HepG2 (cell line): ENCODE results near the gene ANAPC2. TPM values are rescaled to one million over a fixed set of nuclear protein-coding genes. Genes with fewer than 3 reads are reported as not detected.

Source experiments
- AHR ChIP-seq: IDR thresholded peaks from 2 replicates; pipeline ENCODE4 v1.6.1; 2018; ENCODE audit warnings: missing genetic modification reagents, missing compliant biosample characterization
- CBX2 ChIP-seq, 2 experiments: fragments of 200-600 bp in 1 of 2; sonication (generic); formaldehyde crosslinking in 1 of 2; IDR thresholded peaks; 2 replicates each; pipeline versions ENCODE4 v1.7.0 to v1.8.1; 2018 to 2022; ENCODE audit warnings: low read depth in 2 of 2, low read length in 1 of 2, mild to moderate bottlenecking in 1 of 2, missing genetic modification reagents in 1 of 2
- ELF4 ChIP-seq: sonication (generic); formaldehyde crosslinking; IDR thresholded peaks from 2 replicates; pipeline ENCODE4 v1.5.0; 2020; ENCODE audit warnings: missing genetic modification reagents, mild to moderate bottlenecking, moderate library complexity, borderline replicate concordance
- GATA4 ChIP-seq: sonication (generic); IDR thresholded peaks from 2 replicates; pipeline ENCODE4 v1.6.1; 2016; ENCODE audit warnings: antibody characterized with exemption, low read depth, borderline replicate concordance
- HES4 ChIP-seq: sonication (generic); formaldehyde crosslinking; IDR thresholded peaks from 2 replicates; pipeline ENCODE4 v1.9.0; 2021; ENCODE audit warnings: mild to moderate bottlenecking, missing genetic modification reagents, borderline replicate concordance
- NR2F6 ChIP-seq, 2 experiments: IDR thresholded peaks; 2 replicates each; pipeline ENCODE4 v1.6.1; 2016; ENCODE audit warnings: antibody characterized with exemption in 1 of 2, mild to moderate bottlenecking in 1 of 2
- PHF21A ChIP-seq: sonication (generic); formaldehyde crosslinking; IDR thresholded peaks from 2 replicates; pipeline ENCODE4 v1.5.0; 2020; ENCODE audit warnings: mild to moderate bottlenecking, missing genetic modification reagents
- PRDM10 ChIP-seq: sonication (generic); formaldehyde crosslinking; IDR thresholded peaks from 2 replicates; pipeline ENCODE4 v1.4.0; 2020; ENCODE audit warnings: low read depth, missing genetic modification reagents
- REPIN1 ChIP-seq: sonication (generic); formaldehyde crosslinking; IDR thresholded peaks from 2 replicates; pipeline ENCODE4 v1.8.0; 2022; ENCODE audit warnings: missing genetic modification reagents, low read depth, mild to moderate bottlenecking, borderline replicate concordance
- REXO4 ChIP-seq: sonication (generic); formaldehyde crosslinking; IDR thresholded peaks from 2 replicates; pipeline ENCODE4 v1.8.0; 2022; ENCODE audit warnings: missing genetic modification reagents, mild to moderate bottlenecking, borderline replicate concordance
- RNF2 ChIP-seq: fragments of 450-650 bp; conservative IDR thresholded peaks from 2 replicates; pipeline ENCODE4 v1.6.1; 2016; ENCODE audit warnings: low read depth
- SP1 ChIP-seq, 2 experiments: fragments of 450-650 bp in 1 of 2; sonication (generic) in 1 of 2; formaldehyde crosslinking in 1 of 2; IDR thresholded peaks; 2 replicates each; pipeline versions ENCODE4 v1.4.0 to v1.6.1; 2016 to 2020; ENCODE audit warnings: missing genetic modification reagents in 1 of 2
- ZBTB1 ChIP-seq: sonication (generic); formaldehyde crosslinking; IDR thresholded peaks from 2 replicates; pipeline ENCODE4 v1.4.0; 2020; ENCODE audit warnings: missing genetic modification reagents, borderline replicate concordance
- ZNF225 ChIP-seq: sonication (generic); formaldehyde crosslinking; IDR thresholded peaks from 2 replicates; pipeline ENCODE4 v1.4.0; 2020; ENCODE audit warnings: mild to moderate bottlenecking, missing genetic modification reagents
- ZNF263 ChIP-seq: sonication (generic); formaldehyde crosslinking; IDR thresholded peaks from 2 replicates; pipeline ENCODE4 v1.4.0; 2020; ENCODE audit warnings: missing genetic modification reagents
- ZNF34 ChIP-seq: sonication (generic); formaldehyde crosslinking; IDR thresholded peaks from 2 replicates; pipeline ENCODE4 v1.4.0; 2020; ENCODE audit warnings: mild to moderate bottlenecking, missing genetic modification reagents, borderline replicate concordance
- ZNF512B ChIP-seq: sonication (generic); formaldehyde crosslinking; IDR thresholded peaks from 2 replicates; pipeline ENCODE4 v1.5.1; 2020; ENCODE audit warnings: missing genetic modification reagents, mild to moderate bottlenecking, borderline replicate concordance
- ZNF83 ChIP-seq: sonication (generic); formaldehyde crosslinking; IDR thresholded peaks from 2 replicates; pipeline ENCODE4 v1.4.0; 2020; ENCODE audit warnings: missing genetic modification reagents, mild to moderate bottlenecking, borderline replicate concordance
- polyA plus RNA-seq, 8 experiments: library from polyadenylated mRNA; depleted of rRNA in 3 of 8; stranded (reverse) in 7 of 8; unstranded in 1 of 8; fragments of >200 nt; fragmentation: Illumina TruSeq in 4 of 8; extraction: Trizol in 4 of 8; gene quantifications; 2 replicates each; pipeline versions ENCODE4 v1.2.1 to v1.2.3, GENCODE V29; 2011 to 2016; ENCODE audit warnings: low read depth in 4 of 8, missing spikeins in 1 of 8, mixed read lengths in 1 of 8; ENCODE audit not compliant: insufficient read depth in 1 of 8
- total RNA-seq, 5 experiments: library from RNA; depleted of rRNA; stranded (reverse); fragments of >200 nt; fragmentation: Illumina TruSeq; extraction: Trizol; gene quantifications; 2 replicates each; pipeline ENCODE4 v1.2.3, GENCODE V29; 2016; ENCODE audit warnings: low read depth in 1 of 5
- TF ChIP-seq, protein P1 (sequence below): sonication (generic); formaldehyde crosslinking; IDR thresholded peaks from 2 replicates; pipeline ENCODE4 v1.8.0; 2022; ENCODE audit warnings: missing genetic modification reagents, mild to moderate bottlenecking, borderline replicate concordance
- TF ChIP-seq, protein P2 (sequence below): sonication (generic); formaldehyde crosslinking; IDR thresholded peaks from 2 replicates; pipeline ENCODE4 v1.5.0; 2020; ENCODE audit warnings: missing genetic modification reagents

Gene ANAPC2
- total and polyA plus RNA-seq, 2 of the 13 experiments (the other 11 are each of a cell fraction or from before 2014, with no cell fraction given) = 12.3 to 15.4 TPM

DNA sequence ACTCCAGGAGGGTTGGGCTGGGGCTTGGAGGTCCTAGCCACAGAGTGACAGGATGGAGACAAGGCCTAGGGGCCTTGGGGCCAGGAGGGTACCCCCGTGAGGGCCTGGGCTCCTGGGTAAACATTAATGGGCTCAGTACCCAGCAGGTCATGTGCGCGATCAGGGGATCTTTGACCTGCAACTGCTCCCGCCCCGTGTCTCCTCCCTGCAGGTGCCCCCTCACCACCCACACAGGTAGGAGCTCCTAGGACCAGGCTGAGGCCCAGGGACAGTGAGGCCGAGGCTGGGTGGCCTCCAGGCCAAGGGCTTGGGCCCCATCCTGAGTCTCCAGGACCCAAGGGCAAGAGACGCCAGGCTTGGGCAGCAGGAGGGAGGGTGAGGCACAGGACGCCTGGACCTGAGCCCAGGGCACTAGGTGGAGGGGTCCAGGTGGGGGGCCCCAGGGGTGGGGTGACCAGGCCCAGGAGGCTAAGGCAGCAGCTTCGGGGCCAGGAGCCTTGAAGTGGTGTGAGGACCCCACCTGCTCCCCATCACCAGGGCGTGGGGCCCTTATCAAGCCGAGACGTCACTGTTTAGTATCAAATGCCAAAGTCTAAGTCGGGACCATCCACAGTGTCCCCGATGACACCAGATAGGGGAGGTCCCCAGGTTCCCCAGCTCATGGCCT lies 42.5 kb upstream of the ANAPC2 start, which contains the start of gene SLC34A3 (continued):
- TF ChIP-seq ZNF512B (no peak), SP1 (IDR thresholded peaks at IDR 0.05) (no peak), SP1 (CRISPR knock-in tag; IDR thresholded peaks at IDR 0.05) (no peak), GATA4 (0 out of 2 replicates have a peak, but pooled peaks have one; percentile 6), PHF21A (CRISPR knock-in tag) (peak; percentile 28; the same call in 1 of the 2 replicates), REPIN1 (CRISPR knock-in tag) (0 out of 2 replicates have a peak, but pooled peaks have one; percentile 42), AHR (no peak; the same call in 1 of the 2 replicates), ZBTB1 (CRISPR knock-in tag) (no peak), RNF2 (no peak), ZNF225 (CRISPR knock-in tag) (no peak), HES4 (no peak), REXO4 (CRISPR knock-in tag) (no peak), ZNF34 (CRISPR knock-in tag) (0 out of 2 replicates have a peak, but pooled peaks have one; percentile 1), PRDM10 (CRISPR knock-in tag) (no peak), ELF4 (CRISPR knock-in tag) (no peak), CBX2 (IDR thresholded peaks at IDR 0.05; ENCODE audit: low read depth, low read length) (no peak), CBX2 (CRISPR knock-in tag; IDR thresholded peaks at IDR 0.05; ENCODE audit: low read depth) (no peak), ZNF83 (CRISPR knock-in tag) (no peak), NR2F6 (IDR thresholded peaks at IDR 0.05) (no peak; the same call in 1 of the 2 replicates), NR2F6 (CRISPR knock-in tag; IDR thresholded peaks at IDR 0.05) (peak; percentile 44; the same call in 1 of the 2 replicates), ZNF263 (CRISPR knock-in tag) (no peak)
- TF ChIP-seq, protein P1, sequence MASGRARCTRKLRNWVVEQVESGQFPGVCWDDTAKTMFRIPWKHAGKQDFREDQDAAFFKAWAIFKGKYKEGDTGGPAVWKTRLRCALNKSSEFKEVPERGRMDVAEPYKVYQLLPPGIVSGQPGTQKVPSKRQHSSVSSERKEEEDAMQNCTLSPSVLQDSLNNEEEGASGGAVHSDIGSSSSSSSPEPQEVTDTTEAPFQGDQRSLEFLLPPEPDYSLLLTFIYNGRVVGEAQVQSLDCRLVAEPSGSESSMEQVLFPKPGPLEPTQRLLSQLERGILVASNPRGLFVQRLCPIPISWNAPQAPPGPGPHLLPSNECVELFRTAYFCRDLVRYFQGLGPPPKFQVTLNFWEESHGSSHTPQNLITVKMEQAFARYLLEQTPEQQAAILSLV (CRISPR knock-in tag) = no peak
- TF ChIP-seq, protein P2, sequence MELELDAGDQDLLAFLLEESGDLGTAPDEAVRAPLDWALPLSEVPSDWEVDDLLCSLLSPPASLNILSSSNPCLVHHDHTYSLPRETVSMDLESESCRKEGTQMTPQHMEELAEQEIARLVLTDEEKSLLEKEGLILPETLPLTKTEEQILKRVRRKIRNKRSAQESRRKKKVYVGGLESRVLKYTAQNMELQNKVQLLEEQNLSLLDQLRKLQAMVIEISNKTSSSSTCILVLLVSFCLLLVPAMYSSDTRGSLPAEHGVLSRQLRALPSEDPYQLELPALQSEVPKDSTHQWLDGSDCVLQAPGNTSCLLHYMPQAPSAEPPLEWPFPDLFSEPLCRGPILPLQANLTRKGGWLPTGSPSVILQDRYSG (CRISPR knock-in tag) = no peak
